Sigmoid colon (tissue), 4 donors: ENCODE results near the gene CRIP3.

ENCODE experiments used
- EP300 ChIP-seq, 4 donors: sonication (generic); formaldehyde crosslinking; IDR thresholded peaks; one replicate each; pipeline ENCODE4 v1.6.1; 2017; ENCODE audit warnings: antibody characterized with exemption in 4 of 4
- POLR2A ChIP-seq, 2 donors: fragments of 450-650 bp; IDR thresholded peaks; one replicate each; pipeline ENCODE4 v1.6.1; 2016; ENCODE audit warnings: antibody characterized with exemption in 2 of 2, mild to moderate bottlenecking in 2 of 2, moderate library complexity in 2 of 2
- TF ChIP-seq, protein P1 (sequence below), 4 experiments: fragments of 450-650 bp in 3 of 4; fragments of 200-600 bp in 1 of 4; IDR thresholded peaks; one replicate each; pipeline ENCODE4 v1.5.1; 2016 to 2019; ENCODE audit warnings: antibody characterized with exemption in 4 of 4, mild to moderate bottlenecking in 3 of 4, moderate library complexity in 2 of 4

DNA sequence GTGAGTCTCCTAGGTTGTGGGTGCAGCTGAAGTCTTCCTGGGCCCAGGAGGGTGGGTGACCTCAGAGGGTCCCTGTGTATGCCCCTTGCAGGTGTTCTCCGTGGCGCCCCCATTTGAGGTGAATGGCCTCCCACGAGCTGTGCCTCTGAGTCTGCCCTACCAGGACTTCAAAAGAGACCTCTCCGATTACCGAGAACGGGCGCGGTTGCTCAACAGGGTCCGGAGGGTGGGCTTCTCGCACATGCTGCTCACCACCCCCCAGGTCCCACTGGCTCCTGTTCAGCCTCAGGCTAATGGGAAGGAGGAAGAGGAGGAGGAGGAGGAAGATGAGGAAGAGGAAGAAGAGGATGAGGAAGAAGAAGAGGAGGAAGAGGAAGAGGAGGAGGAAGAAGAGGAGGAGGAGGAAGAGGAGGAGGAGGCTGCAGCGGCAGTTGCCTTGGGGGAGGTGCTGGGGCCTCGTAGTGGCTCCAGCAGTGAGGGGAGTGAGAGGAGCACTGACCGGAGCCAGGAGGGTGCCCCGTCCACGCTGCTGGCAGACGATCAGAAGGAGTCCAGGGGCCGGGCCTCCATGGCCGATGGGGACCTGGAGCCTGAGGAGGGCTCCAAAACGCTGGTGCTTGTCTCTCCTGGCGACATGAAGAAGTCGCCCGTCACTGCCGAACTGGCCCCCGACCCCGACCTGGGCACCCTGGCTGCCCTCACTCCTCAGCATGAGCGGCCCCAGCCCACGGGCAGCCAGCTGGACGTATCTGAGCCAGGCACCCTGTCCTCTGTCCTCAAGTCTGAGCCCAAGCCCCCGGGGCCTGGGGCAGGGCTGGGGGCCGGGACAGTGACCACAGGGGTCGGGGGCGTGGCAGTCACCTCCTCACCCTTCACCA is 25.8 kb downstream of the CRIP3 start:
- TF ChIP-seq, protein P1, sequence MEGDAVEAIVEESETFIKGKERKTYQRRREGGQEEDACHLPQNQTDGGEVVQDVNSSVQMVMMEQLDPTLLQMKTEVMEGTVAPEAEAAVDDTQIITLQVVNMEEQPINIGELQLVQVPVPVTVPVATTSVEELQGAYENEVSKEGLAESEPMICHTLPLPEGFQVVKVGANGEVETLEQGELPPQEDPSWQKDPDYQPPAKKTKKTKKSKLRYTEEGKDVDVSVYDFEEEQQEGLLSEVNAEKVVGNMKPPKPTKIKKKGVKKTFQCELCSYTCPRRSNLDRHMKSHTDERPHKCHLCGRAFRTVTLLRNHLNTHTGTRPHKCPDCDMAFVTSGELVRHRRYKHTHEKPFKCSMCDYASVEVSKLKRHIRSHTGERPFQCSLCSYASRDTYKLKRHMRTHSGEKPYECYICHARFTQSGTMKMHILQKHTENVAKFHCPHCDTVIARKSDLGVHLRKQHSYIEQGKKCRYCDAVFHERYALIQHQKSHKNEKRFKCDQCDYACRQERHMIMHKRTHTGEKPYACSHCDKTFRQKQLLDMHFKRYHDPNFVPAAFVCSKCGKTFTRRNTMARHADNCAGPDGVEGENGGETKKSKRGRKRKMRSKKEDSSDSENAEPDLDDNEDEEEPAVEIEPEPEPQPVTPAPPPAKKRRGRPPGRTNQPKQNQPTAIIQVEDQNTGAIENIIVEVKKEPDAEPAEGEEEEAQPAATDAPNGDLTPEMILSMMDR (IDR thresholded peaks at IDR 0.05): no peak
- no peak for TF ChIP-seq EP300 (IDR thresholded peaks at IDR 0.05)
- TF ChIP-seq POLR2A (IDR thresholded peaks at IDR 0.05): no peak
